Muscle of arm (tissue), 12 donors: ENCODE results near the gene TBX10. TPM values are rescaled to one million over a fixed set of nuclear protein-coding genes. Genes with fewer than 3 reads are reported as not detected.
"Not testable (repeated sequence)": the region's sequence is repeated elsewhere in the genome, so short reads cannot be mapped to it uniquely, and the experiment has no call there.

Experiments
- DNase-seq: peaks from one replicate; pipeline ENCODE4 v3.0.0-alpha.2; 2013
- polyA plus RNA-seq, 12 donors: library from polyadenylated mRNA; unstranded; fragments of 120-200 nt; gene quantifications; one replicate each; pipeline ENCODE4 v1.2.1, GENCODE V29; 2013; ENCODE audit not compliant: insufficient read length in 12 of 12

Gene TBX10
- polyA plus RNA-seq, 12 donors: not detected

- DNase-seq: no peak
Measured at GRCh38 chr11:67664696-67665540, 25.4 kb upstream of the TBX10 start.

DNA sequence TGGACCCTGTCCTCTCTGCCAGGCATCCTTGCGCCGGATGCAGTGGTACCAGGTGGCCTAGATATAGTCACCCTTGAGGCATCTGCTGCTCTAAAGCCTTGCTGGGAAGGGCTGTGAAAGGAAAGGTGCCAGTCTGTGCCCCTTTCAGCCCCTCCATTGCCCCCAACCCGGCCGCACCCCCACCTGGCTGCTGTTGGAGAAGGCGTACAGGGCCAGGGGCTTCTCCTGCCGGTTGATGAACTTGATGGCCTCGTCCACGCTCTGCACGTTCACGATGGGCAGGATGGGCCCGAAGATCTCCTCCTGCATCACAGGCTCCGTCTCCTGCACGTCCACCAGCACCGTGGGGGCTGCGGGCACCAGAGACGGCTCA is 24.6 kb upstream of the TBX10 start:
- DNase-seq: no peak

GRCh38 chr11:67663532-67664212 is 24.1 kb upstream of the TBX10 start:
- no peak for DNase-seq

GRCh38 chr11:67662835-67663531 is 23.4 kb upstream of the TBX10 start:
- DNase-seq: no peak

- DNase-seq: no peak
Measured at GRCh38 chr11:67662142-67662834, 22.7 kb upstream of the TBX10 start.

DNA sequence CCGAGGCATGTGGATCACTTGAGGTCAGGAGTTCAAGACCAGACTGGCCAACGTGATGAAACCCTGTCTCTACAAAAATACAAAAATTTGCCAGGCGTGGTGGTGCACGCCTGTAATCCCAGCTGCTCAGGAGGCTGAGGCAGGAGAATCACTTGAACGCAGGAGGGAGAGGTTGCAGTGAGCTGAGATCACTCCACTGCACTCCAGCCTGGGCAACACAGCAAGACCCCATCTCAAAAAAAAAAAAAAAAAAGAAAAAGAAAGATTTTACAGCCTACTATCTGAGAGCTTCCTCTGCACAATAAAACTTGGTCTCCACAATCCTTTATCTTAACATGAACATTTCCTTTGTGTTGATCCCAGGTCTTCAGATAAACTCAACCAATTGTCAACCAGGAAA is 21.2 kb upstream of the TBX10 start:
- not testable (repeated sequence) for DNase-seq

- DNase-seq: not testable (repeated sequence)
Measured at GRCh38 chr11:67659651-67660165, 20.1 kb upstream of the TBX10 start.

DNA sequence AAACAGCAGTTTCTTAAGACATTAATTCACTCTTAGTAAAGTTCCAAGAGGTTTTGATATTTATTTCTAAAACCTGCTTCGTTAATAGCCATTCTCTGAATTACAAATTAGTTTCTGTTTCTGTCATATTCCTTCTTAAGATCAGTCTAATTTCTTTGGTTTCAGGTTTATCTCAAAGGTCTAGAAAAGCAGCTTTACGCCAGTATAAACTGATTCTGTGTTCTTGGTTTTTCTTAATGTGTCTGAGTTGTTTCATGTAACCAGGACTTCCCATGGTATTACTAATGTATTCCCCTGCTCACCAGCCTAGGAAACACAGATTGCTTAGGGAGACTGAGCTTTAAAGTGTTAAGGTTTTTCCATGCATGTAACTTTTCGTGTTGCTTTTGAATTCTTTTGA is 17.7 kb upstream of the TBX10 start:
- DNase-seq: no peak

DNA sequence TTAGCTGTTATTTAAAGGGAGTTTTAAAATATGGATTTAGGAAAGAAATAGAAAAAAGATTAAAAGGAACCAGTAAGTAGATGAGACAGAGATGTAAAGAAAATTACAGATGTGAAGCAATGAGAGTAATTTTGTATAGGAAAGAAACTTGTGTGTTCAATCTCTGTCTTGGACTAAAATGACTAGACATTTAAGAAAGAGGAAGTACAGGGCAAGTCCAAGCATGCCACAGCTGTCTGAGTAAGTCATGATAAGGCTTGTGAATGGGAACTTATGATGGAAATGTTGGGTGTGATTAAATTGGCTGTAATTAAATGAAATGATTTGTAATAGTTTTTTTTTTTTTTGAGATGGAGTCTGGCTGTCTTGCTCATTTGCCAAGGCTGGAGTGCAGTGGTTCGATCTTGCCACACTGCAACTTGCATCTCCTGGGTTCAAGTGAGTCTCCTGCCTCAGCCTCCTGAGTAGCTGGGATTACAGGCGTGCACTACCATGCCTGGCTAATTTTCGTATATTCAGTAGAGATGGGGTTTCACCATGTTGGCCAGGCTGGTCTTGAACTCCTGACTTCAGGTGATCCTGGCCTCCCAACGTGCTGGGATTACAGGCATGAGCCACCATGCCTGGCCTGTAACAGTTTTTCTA is 16.8 kb upstream of the TBX10 start:
- no peak for DNase-seq

DNA sequence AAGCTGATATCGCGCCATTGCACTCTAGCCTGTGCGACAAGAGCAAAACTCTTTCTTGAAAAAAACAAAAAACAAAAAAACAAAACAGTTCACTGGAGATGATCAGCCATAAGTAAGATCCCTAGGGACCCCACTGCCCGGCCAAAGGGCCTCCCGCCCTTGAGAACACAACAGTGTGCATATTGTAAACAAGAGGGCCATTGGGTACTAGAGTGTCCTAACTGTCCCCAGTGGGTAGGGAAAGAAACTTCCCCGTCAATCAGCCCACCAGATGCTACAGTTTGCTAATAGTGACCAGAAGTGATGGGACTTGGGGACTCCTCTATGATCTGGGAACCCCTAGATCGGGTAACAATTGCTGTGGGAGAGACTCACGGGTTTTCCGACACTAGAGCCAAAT is 14.7 kb upstream of the TBX10 start:
- DNase-seq: no peak

DNA sequence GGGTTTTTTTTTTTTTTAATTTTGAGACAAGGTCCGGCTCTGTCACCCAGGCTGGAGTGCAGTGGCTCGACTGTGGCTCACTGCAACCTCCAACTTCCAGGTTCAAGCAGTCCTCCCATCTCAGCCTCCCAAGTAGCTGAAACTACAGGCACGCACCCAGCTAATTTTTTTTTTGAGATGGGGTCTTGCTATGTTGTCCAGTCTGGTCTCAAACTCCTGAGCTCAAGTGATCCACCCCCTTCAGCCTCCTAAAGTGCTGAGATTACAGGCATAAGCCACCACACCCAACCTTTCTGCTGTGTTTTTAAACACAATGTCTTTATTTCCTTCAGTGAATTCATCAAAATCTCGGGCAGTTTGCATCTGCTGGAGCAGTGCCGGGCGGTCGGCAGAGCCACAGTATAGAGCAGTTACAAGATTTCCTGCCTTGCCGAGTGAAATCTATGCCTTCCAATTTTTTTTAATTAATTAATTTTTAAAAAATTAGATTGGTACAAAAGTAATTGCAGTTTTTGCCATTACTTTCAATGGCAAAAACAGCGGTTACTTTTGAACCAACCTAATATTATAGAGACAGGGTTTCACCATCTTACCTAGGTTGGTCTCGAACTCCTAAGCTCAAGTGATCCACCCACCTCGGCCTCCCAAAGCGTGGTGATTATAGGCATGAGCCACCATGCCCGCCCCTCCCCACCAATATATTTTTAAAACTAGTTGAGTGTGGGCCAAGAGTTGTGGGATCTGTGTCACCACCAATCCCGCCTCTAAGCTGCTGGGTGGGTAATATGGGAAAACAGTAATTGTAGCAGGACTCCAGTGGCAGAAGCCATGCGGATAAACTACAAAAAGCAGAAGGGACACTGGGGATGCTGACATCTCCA is 13.6 kb upstream of the TBX10 start:
- no peak for DNase-seq

DNA sequence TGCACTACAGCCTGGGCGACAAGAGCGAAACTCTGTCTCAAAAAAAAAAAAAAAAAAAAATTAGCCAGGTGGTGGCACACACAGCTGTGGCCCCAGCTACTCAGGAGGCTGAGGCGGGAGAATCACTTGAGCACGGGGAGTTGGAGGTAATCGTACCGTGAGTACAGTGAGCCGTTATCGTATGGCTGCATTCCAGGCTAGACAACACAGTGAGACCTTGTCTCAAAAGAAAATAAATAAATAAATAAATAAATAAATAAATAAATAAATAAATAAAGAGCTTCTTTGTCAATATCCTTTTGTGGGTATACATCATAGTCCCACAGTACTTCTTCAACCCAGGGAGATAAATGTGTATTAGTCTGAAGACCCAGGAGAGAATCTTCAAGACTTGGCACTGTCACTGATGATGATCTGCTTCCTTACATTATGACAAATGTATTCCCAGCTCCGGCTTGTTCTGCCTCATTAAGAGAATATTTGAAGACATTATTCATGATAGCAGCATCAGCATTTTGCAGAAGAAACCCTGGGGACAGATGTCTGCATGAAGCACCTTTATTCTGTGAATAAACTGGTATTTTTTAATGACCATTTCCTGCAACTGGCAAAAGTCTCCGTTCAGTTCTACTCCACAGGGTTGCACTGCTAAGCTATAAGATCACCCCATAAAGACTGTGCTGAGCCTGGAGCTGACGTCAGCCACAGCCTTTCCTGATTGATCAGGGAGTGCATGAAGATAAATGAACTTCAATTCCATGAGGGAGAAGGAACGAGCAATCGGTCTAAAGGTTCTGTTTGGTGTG is 12.6 kb upstream of the TBX10 start:
- no peak for DNase-seq

DNA sequence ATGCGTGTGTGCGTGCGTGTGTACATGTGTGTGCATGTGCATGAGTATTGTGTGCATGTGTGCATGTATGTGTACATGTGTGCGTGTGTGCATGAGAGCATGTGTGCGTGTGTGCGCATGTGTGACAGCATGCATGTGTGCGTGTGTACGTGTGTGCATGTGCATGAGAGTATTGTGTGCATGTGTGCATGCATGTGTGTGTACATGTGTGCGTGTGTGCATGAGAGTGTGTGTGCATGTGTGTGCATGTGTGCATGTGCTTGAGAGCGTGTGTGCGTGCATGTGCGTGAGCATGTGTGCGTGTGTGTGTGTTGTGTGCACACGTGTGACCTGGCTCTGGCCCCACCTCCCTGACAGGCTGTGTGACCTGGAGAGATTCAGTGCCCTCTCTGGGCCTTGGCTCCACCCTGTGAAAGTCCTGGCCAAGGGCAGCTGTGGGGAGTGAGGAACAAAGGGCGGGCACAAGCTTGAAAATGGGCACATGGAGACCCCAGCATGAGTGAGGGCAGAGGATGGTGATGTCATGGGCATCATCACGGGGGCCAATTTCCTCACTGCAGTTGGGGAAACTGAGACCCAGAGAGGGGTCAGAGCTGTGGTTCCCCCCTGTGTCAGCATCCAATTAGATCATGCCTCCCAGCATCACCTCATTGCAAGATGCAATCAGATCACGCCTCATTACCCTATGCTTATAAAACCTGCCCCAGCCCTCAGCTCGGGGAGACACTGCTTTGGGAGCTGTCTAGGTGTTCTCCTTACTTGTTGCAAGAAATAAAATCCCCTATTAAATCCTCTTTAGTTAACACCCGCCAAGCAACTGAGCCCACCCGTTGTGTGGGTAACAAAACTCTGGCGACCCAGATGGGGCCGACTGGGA is 10.3 kb upstream of the TBX10 start:
- DNase-seq: no peak

DNA sequence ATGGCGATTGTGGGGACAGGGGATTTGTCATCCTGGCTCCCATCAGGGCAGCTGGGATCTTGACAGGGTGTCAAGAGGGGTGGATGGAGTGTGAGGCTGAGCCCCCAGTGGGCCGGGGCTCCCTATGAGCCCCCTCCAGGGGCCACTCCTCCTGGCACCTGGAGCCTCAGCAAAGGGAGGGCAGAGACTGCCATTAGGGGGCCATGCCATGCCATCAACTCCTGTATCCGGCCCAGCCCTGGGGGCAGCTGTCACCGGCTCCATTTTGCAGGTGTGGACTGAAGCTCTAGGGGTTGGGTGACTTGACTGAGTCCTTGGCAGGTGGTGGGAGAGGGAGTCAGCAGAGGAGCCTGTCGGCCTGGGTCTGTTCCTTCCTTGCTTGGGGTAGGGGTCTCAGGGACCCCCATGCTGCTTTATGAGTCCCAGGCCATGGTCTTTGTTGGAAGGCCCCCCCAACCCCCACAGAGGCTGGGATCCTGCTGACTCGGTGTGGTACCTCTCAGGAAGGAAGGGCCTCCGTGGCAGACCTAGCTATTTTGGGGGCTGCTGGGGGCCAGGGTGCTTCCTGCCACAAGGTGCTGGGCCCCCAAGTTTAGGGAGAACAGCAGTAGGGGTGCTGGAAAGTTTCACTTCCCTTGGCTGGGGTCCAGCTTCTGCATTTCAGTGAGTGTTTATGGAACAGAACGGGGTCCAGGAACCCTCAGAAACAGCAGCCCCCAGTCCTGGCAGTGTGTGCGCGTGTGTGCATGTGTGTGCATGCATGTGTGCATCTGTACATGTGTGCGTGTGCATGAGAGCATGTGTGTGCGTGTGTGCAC is 9.4 kb upstream of the TBX10 start:
- DNase-seq: no peak

- no peak for DNase-seq
Measured at GRCh38 chr11:67648140-67648795, 8.7 kb upstream of the TBX10 start.

GRCh38 chr11:67647471-67647870 is 7.9 kb upstream of the TBX10 start:
- no peak for DNase-seq
